K562 (cell line): ENCODE results near the gene UPK3A. TPM values are rescaled to one million over a fixed set of nuclear protein-coding genes. Genes with fewer than 3 reads are reported as not detected.

Experiments used
- BCOR ChIP-seq: fragments of 450-650 bp; IDR thresholded peaks from 2 replicates; pipeline ENCODE4 v1.6.1; 2016
- CREBBP ChIP-seq: IDR thresholded peaks from one replicate; pipeline ENCODE4 v1.6.1; 2012; ENCODE audit warnings: low read depth, mild to moderate bottlenecking, control low read depth, inconsistent platforms, low read length
- L3MBTL2 ChIP-seq: fragments of 450-650 bp; IDR thresholded peaks from 2 replicates; pipeline ENCODE4 v1.6.1; 2016; ENCODE audit warnings: mild to moderate bottlenecking, moderate library complexity
- MAFK ChIP-seq: IDR thresholded peaks from 2 replicates; pipeline ENCODE4 v1.6.1; 2011; ENCODE audit warnings: low read length, improper control_type of control experiment
- PHTF2 ChIP-seq: fragments of 250-450 bp; sonication (Bioruptor Pico); IDR thresholded peaks from 2 replicates; pipeline ENCODE4 v1.5.0; 2021; ENCODE audit warnings: mild to moderate bottlenecking
- SFPQ ChIP-seq: fragments of 200-400 bp; formaldehyde crosslinking; IDR thresholded peaks from 2 replicates; pipeline ENCODE4 v1.6.1; 2017; ENCODE audit warnings: mild to moderate bottlenecking, low read depth, low read length, moderate library complexity
- polyA plus RNA-seq, 8 experiments: library from polyadenylated mRNA; depleted of rRNA in 4 of 8; stranded (reverse) in 5 of 8; unstranded in 3 of 8; fragments of >200 nt; fragmentation: Nextera tagmentation in 2 of 8; fragmentation: Illumina TruSeq in 1 of 8; extraction: Ambion mirVana in 2 of 8; extraction: Trizol in 1 of 8; gene quantifications; 2 replicates each; pipeline versions ENCODE4 v1.2.1 to v1.2.3, GENCODE V29; 2011 to 2014; ENCODE audit warnings: inconsistent platforms in 1 of 8, missing spikeins in 1 of 8
- total RNA-seq, 7 experiments: library from RNA; depleted of rRNA in 6 of 7; stranded (reverse); fragments of >200 nt in 6 of 7; fragmentation: Illumina TruSeq in 2 of 7; extraction: Trizol in 2 of 7; gene quantifications; 2 replicates each; pipeline versions ENCODE4 v1.2.1 to v1.2.3, GENCODE V29; 2011 to 2021; ENCODE audit warnings: low replicate concordance in 1 of 7
- TF ChIP-seq, protein P1 (sequence below): sonication (generic); formaldehyde crosslinking; IDR thresholded peaks from 2 replicates; pipeline ENCODE4 v1.8.1; 2023; ENCODE audit warnings: mild to moderate bottlenecking, missing genetic modification reagents, moderate library complexity

The UPK3A gene
- total and polyA plus RNA-seq, 9 of the 15 experiments (the other 6 are each of a cell fraction or from before 2014, with no cell fraction given) = not detected

DNA sequence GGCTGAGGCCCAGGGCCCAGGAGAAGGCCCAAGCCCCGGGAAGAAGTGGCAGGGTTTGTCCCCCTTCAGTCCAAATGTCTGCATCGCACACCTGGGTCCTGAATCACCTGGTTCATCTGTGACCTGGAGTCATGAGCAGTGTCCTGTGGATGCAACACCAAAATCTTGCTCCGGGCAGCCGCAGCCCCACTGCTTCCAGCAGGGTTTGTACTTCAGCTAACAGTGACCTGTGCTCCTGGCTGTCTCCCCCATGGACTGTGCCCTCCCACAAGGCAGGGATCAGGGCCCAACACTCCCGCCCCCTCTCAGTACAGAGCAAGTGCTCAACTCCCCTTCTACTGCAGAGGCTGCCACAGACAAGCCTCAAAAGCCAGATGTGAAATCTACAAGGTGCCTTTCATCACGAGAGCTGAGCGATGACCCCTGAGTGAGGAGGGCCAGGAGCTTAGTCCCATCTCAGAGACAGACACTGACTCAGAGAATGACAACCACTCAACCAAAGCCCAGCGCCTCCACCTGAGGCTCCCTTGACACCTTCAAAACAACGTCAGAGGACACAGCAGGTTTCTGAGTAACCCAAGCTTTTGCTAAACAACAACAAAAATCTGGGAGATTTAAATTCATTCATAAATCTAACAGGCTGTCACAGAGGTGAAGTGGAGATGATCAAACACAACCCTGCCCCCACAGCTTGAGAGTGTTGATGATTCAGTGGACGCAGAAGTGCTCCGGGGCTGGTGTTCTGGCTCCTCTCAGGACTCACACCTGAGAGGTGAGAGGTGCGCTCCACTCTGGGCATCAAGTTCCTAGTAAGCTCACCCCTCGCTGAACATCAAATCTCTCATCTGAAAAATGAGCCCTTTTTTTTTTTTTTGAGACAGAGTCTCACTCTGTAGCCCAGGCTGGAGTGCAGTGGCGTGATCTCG lies 47.4 kb upstream of the UPK3A start (continued):
- TF ChIP-seq SFPQ (no peak), BCOR (no peak), MAFK (no peak), PHTF2 (CRISPR knock-in tag) (no peak), CREBBP (no peak), L3MBTL2 (no peak)
- TF ChIP-seq, protein P1, sequence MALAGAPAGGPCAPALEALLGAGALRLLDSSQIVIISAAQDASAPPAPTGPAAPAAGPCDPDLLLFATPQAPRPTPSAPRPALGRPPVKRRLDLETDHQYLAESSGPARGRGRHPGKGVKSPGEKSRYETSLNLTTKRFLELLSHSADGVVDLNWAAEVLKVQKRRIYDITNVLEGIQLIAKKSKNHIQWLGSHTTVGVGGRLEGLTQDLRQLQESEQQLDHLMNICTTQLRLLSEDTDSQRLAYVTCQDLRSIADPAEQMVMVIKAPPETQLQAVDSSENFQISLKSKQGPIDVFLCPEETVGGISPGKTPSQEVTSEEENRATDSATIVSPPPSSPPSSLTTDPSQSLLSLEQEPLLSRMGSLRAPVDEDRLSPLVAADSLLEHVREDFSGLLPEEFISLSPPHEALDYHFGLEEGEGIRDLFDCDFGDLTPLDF = no peak
